ENCODE measurements around the gene DENND1A. TPM values are rescaled to one million over a fixed set of nuclear protein-coding genes. Genes with fewer than 3 reads are reported as not detected.

Gene DENND1A
- total and polyA plus RNA-seq, 2 experiments from 2014 or later = 13.1 to 28.7 TPM

DNA sequence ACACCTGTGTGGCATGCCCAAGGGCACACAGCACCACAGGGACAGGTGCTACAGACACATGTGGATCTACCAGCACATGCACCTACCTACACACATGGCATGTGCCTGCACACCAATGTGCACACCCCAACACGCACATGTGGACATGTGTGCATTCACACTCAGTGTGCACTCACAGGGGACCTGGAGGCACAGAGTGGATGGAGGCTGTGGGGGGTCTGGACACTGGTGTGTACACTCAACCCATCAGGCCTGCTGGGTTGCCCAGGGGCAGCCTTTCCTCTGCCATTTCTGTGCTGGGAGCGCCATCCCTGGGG, 572.2 kb downstream of the DENND1A start:
- Histone ChIP-seq H3K4me2 (peak overlapping the region; percentile 87), H3K27ac (ENCODE audit: low read depth) (no peak overlapping the region), H3F3A (replicated peaks; ENCODE audit: low read depth) (0 out of 2 replicates have a peak, but pooled peaks cover 12% of the 10 kb centered on the region), H3K4me1 (ENCODE audit: insufficient read depth) (peaks cover 59% of the 10 kb centered on the region), H3K36me3 (ENCODE audit: insufficient read depth) (no peaks in the 10 kb centered on the region), H4K20me1 (replicated peaks; ENCODE audit: insufficient read depth) (no peaks in the 10 kb centered on the region), H3K9me2 (ENCODE audit: insufficient read depth) (no peaks in the 10 kb centered on the region), H3K79me2 (replicated peaks; ENCODE audit: insufficient read depth) (no peaks in the 10 kb centered on the region), H3K27me3 (ENCODE audit: insufficient read depth) (no peaks in the 10 kb centered on the region), H2AFZ (no peak overlapping the region), H3K4me3 (no peak overlapping the region)
- ATAC-seq = no peak
- TF ChIP-seq EZH2 (IDR thresholded peaks at IDR 0.05; ENCODE audit: low read depth, unreplicated experiment) (no peak), ZNF114 (CRISPR knock-in tag; IDR thresholded peaks at IDR 0.05) (no peak), ZNF331 (CRISPR knock-in tag; IDR thresholded peaks at IDR 0.05; ENCODE audit: low read depth) (no peak), POLR2AphosphoS5 (IDR thresholded peaks at IDR 0.05; ENCODE audit: low read depth) (no peak)
- TF ChIP-seq, protein P1, sequence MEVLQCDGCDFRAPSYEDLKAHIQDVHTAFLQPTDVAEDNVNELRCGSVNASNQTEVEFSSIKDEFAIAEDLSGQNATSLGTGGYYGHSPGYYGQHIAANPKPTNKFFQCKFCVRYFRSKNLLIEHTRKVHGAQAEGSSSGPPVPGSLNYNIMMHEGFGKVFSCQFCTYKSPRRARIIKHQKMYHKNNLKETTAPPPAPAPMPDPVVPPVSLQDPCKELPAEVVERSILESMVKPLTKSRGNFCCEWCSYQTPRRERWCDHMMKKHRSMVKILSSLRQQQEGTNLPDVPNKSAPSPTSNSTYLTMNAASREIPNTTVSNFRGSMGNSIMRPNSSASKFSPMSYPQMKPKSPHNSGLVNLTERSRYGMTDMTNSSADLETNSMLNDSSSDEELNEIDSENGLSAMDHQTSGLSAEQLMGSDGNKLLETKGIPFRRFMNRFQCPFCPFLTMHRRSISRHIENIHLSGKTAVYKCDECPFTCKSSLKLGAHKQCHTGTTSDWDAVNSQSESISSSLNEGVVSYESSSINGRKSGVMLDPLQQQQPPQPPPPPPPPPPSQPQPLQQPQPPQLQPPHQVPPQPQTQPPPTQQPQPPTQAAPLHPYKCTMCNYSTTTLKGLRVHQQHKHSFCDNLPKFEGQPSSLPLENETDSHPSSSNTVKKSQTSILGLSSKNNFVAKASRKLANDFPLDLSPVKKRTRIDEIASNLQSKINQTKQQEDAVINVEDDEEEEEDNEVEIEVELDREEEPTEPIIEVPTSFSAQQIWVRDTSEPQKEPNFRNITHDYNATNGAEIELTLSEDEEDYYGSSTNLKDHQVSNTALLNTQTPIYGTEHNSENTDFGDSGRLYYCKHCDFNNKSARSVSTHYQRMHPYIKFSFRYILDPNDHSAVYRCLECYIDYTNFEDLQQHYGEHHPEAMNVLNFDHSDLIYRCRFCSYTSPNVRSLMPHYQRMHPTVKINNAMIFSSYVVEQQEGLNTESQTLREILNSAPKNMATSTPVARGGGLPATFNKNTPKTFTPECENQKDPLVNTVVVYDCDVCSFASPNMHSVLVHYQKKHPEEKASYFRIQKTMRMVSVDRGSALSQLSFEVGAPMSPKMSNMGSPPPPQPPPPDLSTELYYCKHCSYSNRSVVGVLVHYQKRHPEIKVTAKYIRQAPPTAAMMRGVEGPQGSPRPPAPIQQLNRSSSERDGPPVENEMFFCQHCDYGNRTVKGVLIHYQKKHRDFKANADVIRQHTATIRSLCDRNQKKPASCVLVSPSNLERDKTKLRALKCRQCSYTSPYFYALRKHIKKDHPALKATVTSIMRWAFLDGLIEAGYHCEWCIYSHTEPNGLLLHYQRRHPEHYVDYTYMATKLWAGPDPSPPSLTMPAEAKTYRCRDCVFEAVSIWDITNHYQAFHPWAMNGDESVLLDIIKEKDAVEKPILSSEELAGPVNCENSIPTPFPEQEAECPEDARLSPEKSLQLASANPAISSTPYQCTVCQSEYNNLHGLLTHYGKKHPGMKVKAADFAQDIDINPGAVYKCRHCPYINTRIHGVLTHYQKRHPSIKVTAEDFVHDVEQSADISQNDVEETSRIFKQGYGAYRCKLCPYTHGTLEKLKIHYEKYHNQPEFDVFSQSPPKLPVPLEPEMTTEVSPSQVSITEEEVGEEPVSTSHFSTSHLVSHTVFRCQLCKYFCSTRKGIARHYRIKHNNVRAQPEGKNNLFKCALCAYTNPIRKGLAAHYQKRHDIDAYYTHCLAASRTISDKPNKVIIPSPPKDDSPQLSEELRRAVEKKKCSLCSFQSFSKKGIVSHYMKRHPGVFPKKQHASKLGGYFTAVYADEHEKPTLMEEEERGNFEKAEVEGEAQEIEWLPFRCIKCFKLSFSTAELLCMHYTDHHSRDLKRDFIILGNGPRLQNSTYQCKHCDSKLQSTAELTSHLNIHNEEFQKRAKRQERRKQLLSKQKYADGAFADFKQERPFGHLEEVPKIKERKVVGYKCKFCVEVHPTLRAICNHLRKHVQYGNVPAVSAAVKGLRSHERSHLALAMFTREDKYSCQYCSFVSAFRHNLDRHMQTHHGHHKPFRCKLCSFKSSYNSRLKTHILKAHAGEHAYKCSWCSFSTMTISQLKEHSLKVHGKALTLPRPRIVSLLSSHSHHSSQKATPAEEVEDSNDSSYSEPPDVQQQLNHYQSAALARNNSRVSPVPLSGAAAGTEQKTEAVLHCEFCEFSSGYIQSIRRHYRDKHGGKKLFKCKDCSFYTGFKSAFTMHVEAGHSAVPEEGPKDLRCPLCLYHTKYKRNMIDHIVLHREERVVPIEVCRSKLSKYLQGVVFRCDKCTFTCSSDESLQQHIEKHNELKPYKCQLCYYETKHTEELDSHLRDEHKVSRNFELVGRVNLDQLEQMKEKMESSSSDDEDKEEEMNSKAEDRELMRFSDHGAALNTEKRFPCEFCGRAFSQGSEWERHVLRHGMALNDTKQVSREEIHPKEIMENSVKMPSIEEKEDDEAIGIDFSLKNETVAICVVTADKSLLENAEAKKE (CRISPR knock-in tag; IDR thresholded peaks at IDR 0.05) = no peak
- peaks cover 65% of the 10 kb centered on the region for H3K4me1 Mint-ChIP-seq
- no peak overlapping the region for H3K27ac Mint-ChIP-seq
- H3K9me3 Mint-ChIP-seq = no peaks in the 10 kb centered on the region; the same call in 2 of the 3 replicates
- DNase-seq (ENCODE audit: low spot score) = no peak
- H3K4me3 Mint-ChIP-seq = no peak overlapping the region
- no peaks in the 10 kb centered on the region; the same call in 2 of the 3 replicates for H3K36me3 Mint-ChIP-seq (ENCODE audit: low read depth)
- peaks cover 36% of the 10 kb centered on the region for H3K27me3 Mint-ChIP-seq (ENCODE audit: insufficient read depth, low read depth, poor library complexity)
